HFF-Myc (cell line): ENCODE data around the gene DHX29.

Experiments used
- DNase-seq: peaks from one replicate; pipeline ENCODE4 v3.0.0-alpha.2; 2011; ENCODE audit warnings: low read depth; ENCODE audit errors: extremely low read depth
- H3K4me3 ChIP-seq: replicated peaks from 2 replicates; pipeline ENCODE4 v1.5.1; 2011; ENCODE audit warnings: low read depth, mild to moderate bottlenecking, control low read depth, low read length
- TF ChIP-seq, protein P1 (sequence below): IDR thresholded peaks from 2 replicates; pipeline ENCODE4 v1.5.1; 2012; ENCODE audit warnings: mild to moderate bottlenecking, low read depth, low read length, control low read depth; ENCODE audit errors: missing control alignments

DHX29 gene

DNA sequence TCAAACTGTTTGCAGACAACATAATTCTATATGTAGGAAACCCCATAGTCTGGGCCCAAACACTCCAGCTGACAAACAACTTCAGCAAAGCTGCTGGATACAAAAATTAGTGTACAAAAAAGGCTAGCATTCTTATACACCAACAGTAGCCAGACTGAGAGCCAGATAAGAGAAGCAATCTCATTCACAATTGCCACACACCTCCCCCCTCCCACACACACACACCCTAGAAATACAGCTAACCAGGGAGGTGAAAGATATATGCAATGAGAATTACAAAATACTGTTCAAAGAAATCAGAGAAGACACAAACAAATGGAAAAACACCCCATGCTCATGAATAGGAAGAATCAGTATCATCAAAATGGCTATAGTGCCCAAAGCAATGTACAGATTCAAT lies 9.3 kb upstream of the DHX29 start:
- DNase-seq: no peak
- TF ChIP-seq, protein P1, sequence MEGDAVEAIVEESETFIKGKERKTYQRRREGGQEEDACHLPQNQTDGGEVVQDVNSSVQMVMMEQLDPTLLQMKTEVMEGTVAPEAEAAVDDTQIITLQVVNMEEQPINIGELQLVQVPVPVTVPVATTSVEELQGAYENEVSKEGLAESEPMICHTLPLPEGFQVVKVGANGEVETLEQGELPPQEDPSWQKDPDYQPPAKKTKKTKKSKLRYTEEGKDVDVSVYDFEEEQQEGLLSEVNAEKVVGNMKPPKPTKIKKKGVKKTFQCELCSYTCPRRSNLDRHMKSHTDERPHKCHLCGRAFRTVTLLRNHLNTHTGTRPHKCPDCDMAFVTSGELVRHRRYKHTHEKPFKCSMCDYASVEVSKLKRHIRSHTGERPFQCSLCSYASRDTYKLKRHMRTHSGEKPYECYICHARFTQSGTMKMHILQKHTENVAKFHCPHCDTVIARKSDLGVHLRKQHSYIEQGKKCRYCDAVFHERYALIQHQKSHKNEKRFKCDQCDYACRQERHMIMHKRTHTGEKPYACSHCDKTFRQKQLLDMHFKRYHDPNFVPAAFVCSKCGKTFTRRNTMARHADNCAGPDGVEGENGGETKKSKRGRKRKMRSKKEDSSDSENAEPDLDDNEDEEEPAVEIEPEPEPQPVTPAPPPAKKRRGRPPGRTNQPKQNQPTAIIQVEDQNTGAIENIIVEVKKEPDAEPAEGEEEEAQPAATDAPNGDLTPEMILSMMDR: no peak
- H3K4me3 ChIP-seq: no peak overlapping the region

DNA sequence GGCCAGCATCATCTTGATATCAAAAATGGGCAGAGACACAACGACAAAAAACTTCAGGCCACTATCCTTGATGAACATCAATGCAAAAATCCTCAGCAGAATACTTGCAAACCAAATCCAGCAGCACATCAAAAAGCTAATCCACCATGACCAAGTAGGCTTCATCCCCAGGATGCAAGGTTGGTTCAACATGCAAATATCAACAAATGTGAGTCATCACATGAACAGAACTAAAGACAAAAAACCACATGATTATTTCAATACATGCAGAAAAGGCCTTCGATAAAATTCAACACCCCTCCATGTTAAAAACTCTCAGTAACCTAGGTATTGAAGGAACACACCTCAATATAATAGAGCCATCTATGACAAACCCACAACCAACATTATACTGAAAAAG lies 8.8 kb upstream of the DHX29 start:
- DNase-seq: no peak
- H3K4me3 ChIP-seq: no peak overlapping the region
- TF ChIP-seq, protein P1: no peak

DNA sequence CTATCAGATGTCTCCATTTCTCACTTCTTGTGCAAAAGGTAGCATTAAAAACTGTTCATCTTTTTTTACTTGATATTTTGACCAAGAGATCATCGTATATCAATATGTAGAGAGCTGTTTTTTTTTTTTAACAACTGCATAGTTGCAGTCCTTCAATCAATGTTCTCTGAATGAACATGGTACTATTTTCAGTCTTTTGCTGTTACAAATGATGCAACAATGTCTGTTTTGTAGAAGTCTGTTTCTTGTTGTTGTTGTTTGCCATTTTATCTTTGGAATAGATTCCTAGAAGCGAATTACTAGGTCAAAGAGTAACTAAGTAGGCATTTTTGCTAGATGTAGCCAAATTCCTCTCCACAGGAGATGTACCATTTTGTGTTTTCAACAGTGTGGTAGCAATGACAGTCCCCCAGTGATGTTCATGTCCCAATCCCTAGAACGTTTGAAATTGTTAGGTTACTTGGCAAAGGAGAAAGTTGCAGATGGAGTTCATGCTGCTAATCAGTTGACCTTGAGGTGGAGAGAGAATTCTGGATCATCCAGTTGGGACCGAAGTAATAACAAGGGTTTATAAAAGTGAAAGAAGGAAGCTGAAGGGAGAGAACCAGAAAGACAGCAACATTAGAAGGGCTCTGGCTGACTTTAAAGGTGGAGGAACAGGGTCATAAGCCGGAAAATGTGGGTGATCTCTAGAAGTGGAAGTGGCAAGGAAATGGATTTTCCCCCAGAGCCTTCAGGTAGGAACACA lies 6.5 kb upstream of the DHX29 start:
- DNase-seq: no peak
- TF ChIP-seq, protein P1: no peak
- H3K4me3 ChIP-seq: no peak overlapping the region

DNA sequence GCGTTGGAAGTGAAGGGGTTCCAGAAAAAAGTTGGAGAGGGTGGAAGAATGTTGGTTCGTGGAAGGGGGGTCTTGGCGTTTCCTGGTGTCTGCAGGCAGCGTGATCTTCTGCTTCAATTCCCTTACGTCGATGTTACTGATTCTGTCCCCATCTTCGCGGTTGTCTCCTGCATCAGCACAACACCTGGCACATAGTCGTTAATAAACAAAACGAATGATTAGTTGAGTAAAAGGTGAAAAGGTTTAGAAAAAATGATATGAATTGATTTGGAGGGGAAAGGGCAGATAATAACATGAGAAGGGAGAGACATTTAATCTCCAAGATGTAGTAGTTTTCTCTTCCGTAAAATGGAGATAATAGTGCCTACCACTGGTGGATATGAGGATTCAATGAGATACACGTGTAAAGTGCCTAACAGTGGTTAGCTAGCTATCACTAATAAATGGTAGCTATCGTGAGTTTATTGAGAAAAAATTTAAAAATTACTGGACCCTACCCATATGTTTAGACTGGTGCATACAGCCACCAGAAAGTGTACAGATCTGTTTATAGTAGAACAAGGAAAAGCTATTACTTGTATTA lies 851 bp upstream of the DHX29 start:
- TF ChIP-seq, protein P1: no peak
- no peak for DNase-seq
- peak overlapping the region; percentile 98 for H3K4me3 ChIP-seq

DNA sequence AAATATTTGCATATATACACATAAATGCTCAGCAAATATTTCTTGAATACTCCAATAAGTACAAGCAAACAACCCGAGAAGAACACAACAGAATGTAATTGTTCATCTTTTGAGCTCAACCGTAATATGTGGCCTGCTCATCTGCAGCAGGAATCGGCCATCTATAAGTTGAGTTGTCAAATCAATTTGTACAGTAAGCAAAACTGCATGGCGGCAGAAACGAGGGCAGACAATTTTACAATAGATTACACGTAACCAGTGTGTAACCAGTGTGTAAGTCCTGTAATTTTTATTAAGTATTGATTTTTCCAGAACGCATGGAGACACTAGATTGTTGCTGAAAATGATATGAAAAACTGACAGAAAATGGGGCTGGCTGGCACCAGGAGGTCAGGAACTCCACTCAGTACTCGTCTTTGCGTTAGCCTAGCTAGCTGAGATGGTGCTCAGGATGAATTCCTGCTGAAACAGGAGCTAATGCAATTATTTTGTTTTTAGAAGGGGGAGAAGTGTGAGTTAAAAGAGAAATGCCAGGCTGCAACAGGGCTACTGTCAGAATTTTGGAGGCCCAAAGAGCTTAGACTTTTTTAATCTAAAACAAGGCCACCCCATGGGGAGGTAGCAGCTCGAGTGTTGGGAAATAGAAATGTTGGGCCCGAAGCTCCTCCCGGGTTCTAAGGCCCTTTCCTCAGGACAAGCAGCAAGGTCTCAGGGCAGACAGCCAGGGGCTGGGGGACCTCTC lies 682 bp downstream of the DHX29 start:
- DNase-seq: no peak
- TF ChIP-seq, protein P1: no peak
- peak overlapping the region; percentile 98 for H3K4me3 ChIP-seq

DNA sequence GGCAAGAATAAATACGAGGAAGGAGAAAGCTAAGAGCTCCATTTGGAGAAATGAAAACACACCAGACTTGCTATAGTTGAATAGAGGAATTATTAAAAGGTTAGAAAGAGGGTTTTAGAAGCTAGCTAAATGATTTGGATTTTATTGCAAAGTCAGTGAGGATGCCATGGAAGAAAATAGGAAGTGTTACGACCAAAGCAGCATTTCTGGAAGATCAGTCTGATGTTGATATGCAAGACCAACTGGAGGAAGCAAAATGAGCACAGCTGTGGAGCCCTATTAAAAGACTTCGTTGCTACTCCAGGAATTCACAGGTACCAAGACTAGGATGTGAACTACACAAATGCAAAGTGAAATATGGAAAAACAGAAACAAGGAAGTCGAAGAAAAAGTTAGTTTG lies 2.1 kb downstream of the DHX29 start:
- DNase-seq: no peak
- TF ChIP-seq, protein P1: no peak
- H3K4me3 ChIP-seq: peak overlapping the region; percentile 98
